ENCODE results near the gene MEF2A.
"Not testable (repeated sequence)": the region's sequence is repeated elsewhere in the genome, so short reads cannot be mapped to it uniquely, and the experiment has no call there.

MEF2A gene

DNA sequence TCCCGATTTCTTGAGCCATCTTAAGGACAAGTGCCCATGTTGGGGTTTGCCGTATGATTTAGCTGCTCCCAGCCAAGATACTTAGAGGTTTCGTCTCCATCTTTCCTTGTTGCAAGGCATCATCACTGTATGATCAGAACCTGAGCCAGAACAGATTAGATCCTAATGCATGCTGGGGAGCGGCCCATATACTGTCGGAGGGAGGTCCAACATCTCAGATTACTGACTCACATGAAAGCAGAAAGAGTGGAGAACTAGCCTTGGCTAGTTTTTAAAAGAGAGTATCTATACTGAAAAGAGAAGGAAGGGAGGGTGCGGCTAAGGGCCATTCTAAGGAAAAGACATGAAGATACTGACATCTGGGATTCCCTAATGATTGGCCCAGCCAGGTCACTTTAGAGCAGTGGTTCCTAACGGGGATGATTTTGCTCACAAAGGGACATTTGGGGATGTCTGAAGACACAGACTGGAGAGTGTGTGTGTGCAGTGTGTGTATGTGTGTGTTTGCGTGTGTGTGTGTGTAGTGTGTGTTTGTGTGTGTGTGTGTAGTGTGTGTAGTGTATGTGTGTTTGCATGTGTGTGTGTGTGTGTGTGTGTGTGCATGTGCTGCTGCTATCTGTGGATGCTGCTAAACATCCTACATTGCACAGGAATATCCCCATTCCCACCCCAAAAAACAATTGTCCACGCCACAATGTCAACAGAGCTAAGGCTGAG lies 179.7 kb downstream of the MEF2A start:
- no peak overlapping the region for H3K4me3 ChIP-seq (ENCODE audit: low read length)
- H3K27me3 ChIP-seq (replicated peaks; ENCODE audit: control insufficient read depth, insufficient read depth, low read length), result no peaks in the 10 kb centered on the region
- H3K36me3 ChIP-seq (ENCODE audit: control insufficient read depth, insufficient read depth, low read length, severe bottlenecking), result no peaks in the 10 kb centered on the region
- no peak for DNase-seq (ENCODE audit: low read depth)
- H3K9me3 ChIP-seq (ENCODE audit: control insufficient read depth, low read length), result no peaks in the 10 kb centered on the region
- H3K9ac ChIP-seq (ENCODE audit: low read length), result no peak overlapping the region
- no peaks in the 10 kb centered on the region for H3K4me1 ChIP-seq (ENCODE audit: control insufficient read depth, insufficient read depth, low read length)

DNA sequence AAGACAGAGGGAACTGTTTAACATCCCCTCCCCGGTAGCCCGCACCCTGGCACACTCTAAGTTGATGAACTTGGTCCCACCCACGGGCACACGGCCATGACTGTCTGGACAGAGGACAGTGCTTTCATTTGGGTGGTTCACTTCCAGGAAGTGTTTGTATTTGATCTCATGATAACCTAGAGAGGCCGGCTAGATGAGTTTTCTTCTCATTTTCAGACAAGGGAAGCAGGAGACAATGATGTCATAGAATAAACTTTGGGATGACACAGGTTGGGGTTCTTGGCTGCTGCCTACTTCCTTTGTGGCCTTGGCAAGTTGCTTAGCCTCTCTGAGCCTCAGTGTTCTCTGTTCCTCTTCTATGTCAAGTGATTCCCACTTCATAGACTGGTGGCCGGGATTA lies 183.6 kb downstream of the MEF2A start:
- no peaks in the 10 kb centered on the region for H3K4me1 ChIP-seq (ENCODE audit: control insufficient read depth, insufficient read depth, low read length)
- no peaks in the 10 kb centered on the region for H3K27me3 ChIP-seq (replicated peaks; ENCODE audit: control insufficient read depth, insufficient read depth, low read length)
- H3K9me3 ChIP-seq (ENCODE audit: control insufficient read depth, low read length), result no peaks in the 10 kb centered on the region
- DNase-seq (ENCODE audit: low read depth), result no peak
- H3K9ac ChIP-seq (ENCODE audit: low read length), result no peak overlapping the region
- no peak overlapping the region for H3K4me3 ChIP-seq (ENCODE audit: low read length)
- H3K36me3 ChIP-seq (ENCODE audit: control insufficient read depth, insufficient read depth, low read length, severe bottlenecking), result no peaks in the 10 kb centered on the region

DNA sequence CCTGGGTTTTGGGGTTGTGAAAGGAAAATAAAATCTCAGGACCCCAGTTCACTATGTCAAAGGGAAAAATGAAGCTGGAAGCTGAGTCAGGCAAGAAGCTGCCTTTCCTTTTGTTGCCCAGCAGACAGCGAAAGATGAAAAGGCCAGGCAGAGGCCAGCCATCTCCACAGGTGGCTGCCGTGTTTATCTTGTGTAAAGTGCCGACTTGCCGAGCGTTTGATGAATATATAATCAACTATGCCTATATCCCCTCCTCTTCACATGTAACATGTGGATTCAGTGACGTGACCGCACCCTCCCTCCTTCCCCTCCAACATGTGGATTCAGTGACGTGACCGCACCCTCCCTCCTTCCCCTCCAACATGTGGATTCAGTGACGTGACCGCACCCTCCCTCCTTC lies 184.5 kb downstream of the MEF2A start:
- H3K4me1 ChIP-seq (ENCODE audit: control insufficient read depth, insufficient read depth, low read length); H3K36me3 ChIP-seq (ENCODE audit: control insufficient read depth, insufficient read depth, low read length, severe bottlenecking); DNase-seq (ENCODE audit: low read depth); H3K27me3 ChIP-seq (replicated peaks; ENCODE audit: control insufficient read depth, insufficient read depth, low read length); H3K9ac ChIP-seq (ENCODE audit: low read length); H3K4me3 ChIP-seq (ENCODE audit: low read length); H3K9me3 ChIP-seq (ENCODE audit: control insufficient read depth, low read length): not testable (repeated sequence)

DNA sequence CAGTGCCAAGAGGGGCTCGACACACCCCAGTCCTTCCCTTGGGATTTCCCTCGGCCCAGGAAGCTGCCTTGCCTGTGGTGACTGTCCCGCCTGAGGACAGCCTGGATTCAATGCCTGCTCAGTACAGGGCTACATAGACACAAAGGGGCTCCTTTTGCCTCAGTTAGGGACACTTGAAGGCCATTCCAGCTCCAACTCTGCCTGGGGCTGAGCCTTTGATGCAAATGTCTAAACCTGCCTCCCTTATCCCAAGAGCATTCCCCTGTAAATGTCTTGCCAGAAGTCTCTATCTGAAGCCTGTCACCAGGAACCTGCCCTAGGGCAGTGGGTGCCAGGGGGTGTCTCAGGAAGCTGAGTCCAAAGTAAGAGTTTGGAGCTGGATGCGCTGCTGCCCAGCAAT lies 186.8 kb downstream of the MEF2A start:
- Histone ChIP-seq H3K36me3 (ENCODE audit: control insufficient read depth, insufficient read depth, low read length, severe bottlenecking) (no peaks in the 10 kb centered on the region), H3K27me3 (replicated peaks; ENCODE audit: control insufficient read depth, insufficient read depth, low read length) (no peaks in the 10 kb centered on the region), H3K4me3 (ENCODE audit: low read length) (no peak overlapping the region), H3K4me1 (ENCODE audit: control insufficient read depth, insufficient read depth, low read length) (no peaks in the 10 kb centered on the region), H3K9ac (ENCODE audit: low read length) (no peak overlapping the region), H3K9me3 (ENCODE audit: control insufficient read depth, low read length) (no peaks in the 10 kb centered on the region)
- DNase-seq (ENCODE audit: low read depth), result no peak

DNA sequence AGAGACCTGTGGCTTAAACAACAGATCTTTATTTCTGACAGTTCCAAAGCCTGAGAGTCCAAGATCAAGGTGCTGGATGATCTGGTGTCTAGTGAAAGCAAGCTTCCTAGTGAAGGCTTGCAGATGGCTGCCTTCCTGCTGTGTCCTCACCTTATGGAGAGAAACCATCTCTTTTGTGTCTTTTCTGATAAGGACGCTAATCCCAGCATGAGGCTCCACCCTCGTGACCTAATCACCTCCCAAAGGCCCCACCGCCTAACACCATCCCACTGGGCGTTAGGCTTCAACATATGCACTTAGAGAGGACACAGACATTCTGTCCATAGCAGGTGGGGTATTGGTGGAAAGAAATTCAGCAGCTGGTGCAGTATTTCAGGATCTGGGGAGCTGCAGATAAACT lies 187.3 kb downstream of the MEF2A start:
- no peak for DNase-seq (ENCODE audit: low read depth)
- no peaks in the 10 kb centered on the region for H3K27me3 ChIP-seq (replicated peaks; ENCODE audit: control insufficient read depth, insufficient read depth, low read length)
- H3K4me1 ChIP-seq (ENCODE audit: control insufficient read depth, insufficient read depth, low read length), result no peaks in the 10 kb centered on the region
- no peaks in the 10 kb centered on the region for H3K9me3 ChIP-seq (ENCODE audit: control insufficient read depth, low read length)
- no peak overlapping the region for H3K4me3 ChIP-seq (ENCODE audit: low read length)
- H3K36me3 ChIP-seq (ENCODE audit: control insufficient read depth, insufficient read depth, low read length, severe bottlenecking), result no peaks in the 10 kb centered on the region
- no peak overlapping the region for H3K9ac ChIP-seq (ENCODE audit: low read length)

DNA sequence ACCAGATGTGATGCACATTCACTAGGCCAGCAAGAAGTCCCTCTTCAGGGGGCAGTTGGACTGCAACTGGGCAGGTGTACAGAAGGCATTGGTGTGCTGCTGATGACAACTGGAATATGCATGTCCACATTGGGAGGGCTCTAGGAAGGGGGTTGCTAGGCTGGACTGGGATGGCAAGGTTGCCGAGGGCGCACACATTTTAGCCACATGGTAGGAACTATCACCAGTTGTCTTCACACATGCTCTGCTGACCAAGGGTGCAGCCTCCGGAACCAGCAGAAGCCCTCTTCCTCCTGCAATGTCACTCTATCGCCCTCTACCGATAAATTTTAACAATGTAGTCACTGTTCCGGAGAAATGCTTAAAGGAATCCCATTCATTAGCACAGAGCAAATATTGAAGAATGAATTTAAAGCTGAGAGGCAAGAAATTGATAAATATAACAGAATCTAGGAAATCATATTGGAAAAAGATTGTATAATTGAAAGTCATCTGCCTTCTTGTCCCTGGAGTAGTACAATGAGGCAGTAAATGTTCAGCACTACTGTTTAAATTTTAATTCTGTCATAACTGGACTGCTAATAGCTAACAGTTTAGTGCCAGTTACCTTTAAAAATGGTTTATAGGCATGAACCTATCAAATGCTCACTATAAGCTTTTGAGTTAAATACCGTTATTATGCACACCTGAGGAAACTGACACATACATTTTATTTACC lies 190.1 kb downstream of the MEF2A start:
- no peaks in the 10 kb centered on the region for H3K36me3 ChIP-seq (ENCODE audit: control insufficient read depth, insufficient read depth, low read length, severe bottlenecking)
- H3K4me3 ChIP-seq (ENCODE audit: low read length), result no peak overlapping the region
- no peaks in the 10 kb centered on the region for H3K27me3 ChIP-seq (replicated peaks; ENCODE audit: control insufficient read depth, insufficient read depth, low read length)
- no peaks in the 10 kb centered on the region for H3K4me1 ChIP-seq (ENCODE audit: control insufficient read depth, insufficient read depth, low read length)
- no peak overlapping the region for H3K9ac ChIP-seq (ENCODE audit: low read length)
- DNase-seq (ENCODE audit: low read depth), result peak; percentile 88
- H3K9me3 ChIP-seq (ENCODE audit: control insufficient read depth, low read length), result no peaks in the 10 kb centered on the region

DNA sequence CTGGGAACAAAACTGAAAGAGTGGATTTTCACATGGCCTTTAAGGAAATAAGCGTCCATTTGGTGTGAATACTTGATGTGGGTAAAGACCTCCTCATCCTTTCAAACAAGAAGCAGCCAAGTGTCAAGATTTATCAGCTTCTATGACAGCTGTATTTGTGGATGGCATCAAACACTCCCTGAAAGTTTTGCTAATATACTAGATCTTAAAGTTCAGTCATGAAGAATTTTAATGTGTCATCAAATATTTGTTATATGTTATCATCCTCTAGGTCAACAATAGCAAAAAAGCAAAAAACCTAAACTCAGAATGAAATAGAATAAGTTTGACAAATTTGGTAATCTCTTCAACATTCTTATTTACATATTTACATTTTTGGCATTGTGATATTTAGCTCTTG lies 196.5 kb downstream of the MEF2A start:
- Histone ChIP-seq H3K36me3 (ENCODE audit: control insufficient read depth, insufficient read depth, low read length, severe bottlenecking) (no peaks in the 10 kb centered on the region), H3K27me3 (replicated peaks; ENCODE audit: control insufficient read depth, insufficient read depth, low read length) (no peaks in the 10 kb centered on the region), H3K9ac (ENCODE audit: low read length) (no peak overlapping the region), H3K4me1 (ENCODE audit: control insufficient read depth, insufficient read depth, low read length) (peaks cover 5% of the 10 kb centered on the region), H3K4me3 (ENCODE audit: low read length) (no peak overlapping the region), H3K9me3 (ENCODE audit: control insufficient read depth, low read length) (no peaks in the 10 kb centered on the region)
- peak; percentile 23 for DNase-seq (ENCODE audit: low read depth)

DNA sequence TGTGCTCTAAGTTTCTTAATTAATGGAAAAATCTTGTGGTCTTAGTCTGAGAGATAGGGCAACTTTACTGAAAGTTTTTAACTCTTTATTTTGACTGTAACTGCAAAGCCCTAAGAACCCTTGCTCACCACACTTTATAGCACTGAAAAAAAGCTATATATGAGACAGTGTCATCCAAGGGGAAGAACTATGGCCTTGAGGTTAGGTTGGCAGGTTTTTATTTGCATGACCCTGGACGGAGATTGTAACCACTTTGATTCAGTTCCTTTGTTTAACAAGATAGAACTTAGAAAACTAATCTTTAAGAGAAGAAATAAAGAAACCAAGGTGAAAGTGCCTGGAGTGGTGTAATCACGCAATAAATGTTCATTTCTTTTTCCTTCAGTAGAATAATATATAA lies 198.0 kb downstream of the MEF2A start:
- no peak for DNase-seq (ENCODE audit: low read depth)
- H3K9me3 ChIP-seq (ENCODE audit: control insufficient read depth, low read length), result no peaks in the 10 kb centered on the region
- no peak overlapping the region for H3K4me3 ChIP-seq (ENCODE audit: low read length)
- peaks cover 5% of the 10 kb centered on the region for H3K4me1 ChIP-seq (ENCODE audit: control insufficient read depth, insufficient read depth, low read length)
- H3K27me3 ChIP-seq (replicated peaks; ENCODE audit: control insufficient read depth, insufficient read depth, low read length), result no peaks in the 10 kb centered on the region
- H3K9ac ChIP-seq (ENCODE audit: low read length), result no peak overlapping the region
- H3K36me3 ChIP-seq (ENCODE audit: control insufficient read depth, insufficient read depth, low read length, severe bottlenecking), result no peaks in the 10 kb centered on the region

DNA sequence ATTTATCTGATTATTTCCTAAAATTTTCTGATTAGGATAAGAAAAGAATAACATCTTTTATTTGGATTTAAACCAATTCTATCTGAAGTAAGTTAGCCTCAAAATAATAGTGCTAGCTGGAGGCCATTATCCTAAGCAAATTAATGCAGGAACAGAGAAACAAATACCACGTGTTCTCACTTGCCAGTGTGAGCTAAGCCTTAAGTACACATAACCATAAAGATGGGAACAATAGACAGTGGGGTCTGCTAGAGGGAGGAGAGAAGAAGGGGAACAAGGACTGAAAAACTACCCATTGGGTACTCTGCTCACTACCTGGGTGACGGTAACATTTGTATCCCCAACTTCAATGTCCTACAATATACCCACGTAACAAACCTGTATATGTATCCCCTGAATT lies 198.7 kb downstream of the MEF2A start:
- no peaks in the 10 kb centered on the region for H3K9me3 ChIP-seq (ENCODE audit: control insufficient read depth, low read length)
- H3K36me3 ChIP-seq (ENCODE audit: control insufficient read depth, insufficient read depth, low read length, severe bottlenecking), result no peaks in the 10 kb centered on the region
- H3K4me3 ChIP-seq (ENCODE audit: low read length), result no peak overlapping the region
- H3K27me3 ChIP-seq (replicated peaks; ENCODE audit: control insufficient read depth, insufficient read depth, low read length), result no peaks in the 10 kb centered on the region
- peaks cover 5% of the 10 kb centered on the region for H3K4me1 ChIP-seq (ENCODE audit: control insufficient read depth, insufficient read depth, low read length)
- H3K9ac ChIP-seq (ENCODE audit: low read length), result no peak overlapping the region
- DNase-seq (ENCODE audit: low read depth), result no peak

Data from adipocyte (in vitro differentiated cells).